ENCODE measurements around the gene CDCP1.
A peak's percentile ranks its signal among the peaks of the same experiment; 100 is the strongest.

The CDCP1 gene

DNA sequence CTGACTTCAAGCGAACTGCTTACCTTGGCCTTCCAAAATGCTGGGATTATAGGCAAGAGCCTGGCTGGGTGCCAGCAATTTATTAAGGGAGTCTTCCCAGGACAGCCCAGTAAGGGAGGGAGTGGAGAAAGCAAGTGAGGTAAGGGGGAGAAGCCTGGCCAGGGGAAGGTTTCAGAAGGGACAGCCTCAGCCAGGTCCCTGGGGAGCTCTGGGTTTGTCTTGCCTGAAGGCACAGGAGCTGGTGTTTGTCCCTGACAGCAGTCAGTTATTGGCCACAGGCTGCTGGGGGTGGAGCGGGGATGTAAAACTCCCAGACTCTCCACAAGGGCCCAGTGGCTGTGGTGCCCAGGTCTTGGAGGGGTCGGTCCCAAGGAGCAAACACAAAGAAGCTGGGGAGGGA lies 33.0 kb upstream of the CDCP1 start:
- no peak overlapping the region for H3K27ac ChIP-seq
- TF ChIP-seq CTCF (conservative IDR thresholded peaks at IDR 0.05) = no peak

DNA sequence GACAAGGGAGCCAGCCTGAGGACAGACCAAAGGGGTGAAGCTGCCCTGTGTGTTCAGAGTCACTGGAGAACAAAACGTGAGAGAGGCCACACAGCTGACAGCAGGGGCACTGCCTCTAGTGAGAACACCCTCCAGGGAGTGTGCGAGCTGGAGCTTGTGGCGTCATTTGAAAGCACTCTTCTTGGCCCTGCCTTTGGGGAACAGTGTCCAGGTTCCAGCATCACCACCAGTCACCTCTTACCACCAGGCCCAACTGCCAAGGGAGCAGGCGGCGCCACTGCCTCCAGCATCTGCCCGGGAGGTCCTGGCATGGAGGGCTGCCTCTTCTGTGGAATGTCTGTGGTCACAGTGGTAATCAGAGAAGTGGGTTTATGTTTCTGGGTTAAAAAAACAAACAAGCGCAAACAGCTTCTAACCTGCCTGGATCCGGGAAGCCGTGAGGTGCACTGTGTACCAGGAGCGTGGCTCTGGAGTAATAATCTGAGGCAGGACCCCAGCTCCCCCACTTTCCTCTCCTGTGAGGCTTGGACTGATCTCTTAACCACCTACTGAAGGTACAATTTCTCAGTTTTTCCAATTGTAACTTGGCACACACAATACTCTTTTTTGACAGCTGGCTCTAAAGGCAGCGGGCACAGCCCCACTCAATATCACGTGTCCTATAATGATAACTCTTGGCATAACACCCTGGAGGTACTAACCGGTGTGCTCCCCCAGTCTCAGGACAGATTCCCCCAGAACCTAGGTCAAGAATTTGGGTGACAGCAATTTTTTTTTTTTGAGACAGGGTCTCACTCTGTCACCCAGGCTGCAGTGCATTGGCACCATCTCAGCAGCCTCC lies 32.2 kb upstream of the CDCP1 start:
- TF ChIP-seq CTCF (conservative IDR thresholded peaks at IDR 0.05) = no peak
- no peak overlapping the region for H3K27ac ChIP-seq

GRCh38 chr3:45176912-45177311 lies 30.7 kb upstream of the CDCP1 start:
- no peak for TF ChIP-seq CTCF (conservative IDR thresholded peaks at IDR 0.05)
- no peak overlapping the region for H3K27ac ChIP-seq

- no peak for TF ChIP-seq CTCF (conservative IDR thresholded peaks at IDR 0.05)
- H3K27ac ChIP-seq = no peak overlapping the region
Observed at GRCh38 chr3:45174234-45174633, 28.1 kb upstream of the CDCP1 start.

DNA sequence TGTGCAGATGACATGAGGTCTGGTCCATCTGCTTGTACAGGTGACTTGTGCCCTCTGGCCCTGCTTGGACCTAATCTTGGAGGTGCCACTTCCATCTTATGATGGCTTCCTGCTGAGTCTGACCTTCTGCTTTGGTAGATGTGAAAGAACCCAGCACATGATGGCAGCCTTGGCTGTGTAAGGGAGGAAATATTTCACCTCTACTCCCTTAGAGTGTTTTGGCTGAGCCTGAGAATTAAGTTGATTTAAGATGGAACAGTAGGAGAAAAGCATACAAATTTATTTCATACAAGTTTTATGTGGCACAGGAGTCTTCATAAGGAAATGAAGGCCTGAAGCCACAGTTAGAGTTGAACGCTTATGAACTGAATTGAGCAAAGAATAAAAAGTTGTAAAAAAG lies 27.6 kb upstream of the CDCP1 start:
- no peak for TF ChIP-seq CTCF (conservative IDR thresholded peaks at IDR 0.05)
- H3K27ac ChIP-seq = no peak overlapping the region

DNA sequence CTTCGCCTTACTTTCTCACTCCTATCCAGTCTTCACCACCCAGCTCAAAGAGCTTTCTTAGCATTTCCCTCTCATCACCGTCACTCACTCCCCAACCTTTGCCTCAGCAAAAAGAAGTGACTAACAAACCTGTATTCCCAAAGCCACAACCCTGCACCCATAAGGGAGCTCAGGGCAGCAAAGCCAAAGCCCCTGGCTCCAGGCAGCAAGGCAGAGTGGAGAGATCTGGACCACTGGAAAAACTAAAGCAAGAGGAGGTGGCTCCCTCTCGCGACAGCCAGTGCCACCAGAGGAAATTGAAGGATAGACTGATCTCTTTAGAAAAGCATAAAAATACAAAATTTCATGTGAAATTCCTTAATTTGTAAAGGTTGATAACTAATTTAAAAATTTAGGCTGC lies 25.1 kb upstream of the CDCP1 start:
- TF ChIP-seq CTCF (conservative IDR thresholded peaks at IDR 0.05) = no peak
- no peak overlapping the region for H3K27ac ChIP-seq

- TF ChIP-seq CTCF (conservative IDR thresholded peaks at IDR 0.05) = no peak
- H3K27ac ChIP-seq = peak overlapping the region; percentile 30
Observed at GRCh38 chr3:45170096-45170495, 23.9 kb upstream of the CDCP1 start.

All from VCaP (cell line).